Mucosa of descending colon (tissue), 3 donors: Measurements from ENCODE around the gene ARL15. TPM values are rescaled to one million over a fixed set of nuclear protein-coding genes. Genes with fewer than 3 reads are reported as not detected.

Experiments used
- ATAC-seq: fragments of 200-7000 bp; cut with Tn5 transposase; one replicate; pipeline ENCODE4 v1.9.1; 2020; ENCODE audit warnings: mild to moderate bottlenecking, moderate library complexity
- DNase-seq, 3 donors: peaks; one replicate each; pipeline ENCODE4 v3.0.0-alpha.2; 2020
- H3K36me3 ChIP-seq: fragments of 200-600 bp; one replicate; pipeline ENCODE4 v1.8.0; 2021; ENCODE audit warnings: low read depth, mild to moderate bottlenecking
- H3K4me1 ChIP-seq: fragments of 200-600 bp; one replicate; pipeline ENCODE4 v1.8.0; 2021; ENCODE audit warnings: low read depth, mild to moderate bottlenecking
- H3K4me3 ChIP-seq: fragments of 200-600 bp; one replicate; pipeline ENCODE4 v1.8.0; 2021; ENCODE audit warnings: mild to moderate bottlenecking
- H3K9me3 ChIP-seq: fragments of 200-600 bp; one replicate; pipeline ENCODE4 v1.8.0; 2021; ENCODE audit warnings: mild to moderate bottlenecking
- intact Hi-C, 2 donors: fragments of 100-400 bp; cut with DNase I in 1 of 2; cut with micrococcal nuclease in 1 of 2; formaldehyde crosslinking; loops; one replicate each; pipeline versions ENCODE4 v1.11.0 to v1.11.1; 2022; cut with DNase I, micrococcal nuclease
- total RNA-seq, 3 donors: library from RNA; stranded (reverse); fragmentation: NEBNext Ultra II Directional in 2 of 3; extraction: Animal tissue kit (Norgen Biotek cat#: 25700) in 2 of 3; gene quantifications; one replicate each; pipeline versions ENCODE4 v1.2.1 to v1.2.4, GENCODE V29; 2021 to 2023
- TF ChIP-seq, protein P1 (sequence below): fragments of 200-600 bp; IDR thresholded peaks from one replicate; pipeline ENCODE4 v1.8.0; 2022; ENCODE audit warnings: antibody characterized with exemption, mild to moderate bottlenecking
- donor health status: DM: no; HTN: no; CAD: no; lungs with moderate emphysema.
- donor health status: DM: no; HTN: no; CAD: no.
- donor health status: DM: no; HTN: yes; CAD: no.

Gene ARL15
- total RNA-seq, 3 donors from 2014 or later = 21.2 to 34.8 (median 30.1) TPM

GRCh38 chr5:54264574-54264973, 45.8 kb downstream of the ARL15 start:
- DNase-seq = no peak
- no peaks in the 10 kb centered on the region for H3K36me3 ChIP-seq
- TF ChIP-seq, protein P1, sequence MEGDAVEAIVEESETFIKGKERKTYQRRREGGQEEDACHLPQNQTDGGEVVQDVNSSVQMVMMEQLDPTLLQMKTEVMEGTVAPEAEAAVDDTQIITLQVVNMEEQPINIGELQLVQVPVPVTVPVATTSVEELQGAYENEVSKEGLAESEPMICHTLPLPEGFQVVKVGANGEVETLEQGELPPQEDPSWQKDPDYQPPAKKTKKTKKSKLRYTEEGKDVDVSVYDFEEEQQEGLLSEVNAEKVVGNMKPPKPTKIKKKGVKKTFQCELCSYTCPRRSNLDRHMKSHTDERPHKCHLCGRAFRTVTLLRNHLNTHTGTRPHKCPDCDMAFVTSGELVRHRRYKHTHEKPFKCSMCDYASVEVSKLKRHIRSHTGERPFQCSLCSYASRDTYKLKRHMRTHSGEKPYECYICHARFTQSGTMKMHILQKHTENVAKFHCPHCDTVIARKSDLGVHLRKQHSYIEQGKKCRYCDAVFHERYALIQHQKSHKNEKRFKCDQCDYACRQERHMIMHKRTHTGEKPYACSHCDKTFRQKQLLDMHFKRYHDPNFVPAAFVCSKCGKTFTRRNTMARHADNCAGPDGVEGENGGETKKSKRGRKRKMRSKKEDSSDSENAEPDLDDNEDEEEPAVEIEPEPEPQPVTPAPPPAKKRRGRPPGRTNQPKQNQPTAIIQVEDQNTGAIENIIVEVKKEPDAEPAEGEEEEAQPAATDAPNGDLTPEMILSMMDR = no peak
- H3K4me3 ChIP-seq = no peak overlapping the region
- H3K9me3 ChIP-seq = no peaks in the 10 kb centered on the region
- no peaks in the 10 kb centered on the region for H3K4me1 ChIP-seq
- intact Hi-C loops = no loop called here
- ATAC-seq = no peak

DNA sequence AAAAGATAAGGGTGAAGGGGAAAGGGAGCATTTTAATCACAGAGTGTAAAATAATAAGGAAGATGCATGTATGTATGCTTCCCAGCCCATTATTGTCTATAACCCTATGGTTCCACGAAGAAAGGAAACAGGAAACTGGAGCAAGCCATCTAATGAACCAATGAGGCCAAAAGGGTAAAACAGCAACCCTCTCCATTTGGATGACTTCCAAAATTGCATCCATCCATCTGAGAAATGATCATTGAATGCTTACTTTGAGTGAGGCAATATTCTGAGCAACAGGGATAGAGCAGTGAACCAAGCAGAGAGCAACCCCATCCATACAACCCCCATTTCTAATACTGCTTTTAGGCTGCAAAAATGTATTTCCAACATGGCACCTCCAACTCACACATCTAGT, 46.9 kb downstream of the ARL15 start:
- Histone ChIP-seq H3K36me3 (no peaks in the 10 kb centered on the region), H3K4me1 (no peaks in the 10 kb centered on the region), H3K9me3 (no peaks in the 10 kb centered on the region), H3K4me3 (no peak overlapping the region)
- ATAC-seq (no peak), DNase-seq (no peak)
- TF ChIP-seq, protein P1 = no peak
- intact Hi-C loops = no loop called here

DNA sequence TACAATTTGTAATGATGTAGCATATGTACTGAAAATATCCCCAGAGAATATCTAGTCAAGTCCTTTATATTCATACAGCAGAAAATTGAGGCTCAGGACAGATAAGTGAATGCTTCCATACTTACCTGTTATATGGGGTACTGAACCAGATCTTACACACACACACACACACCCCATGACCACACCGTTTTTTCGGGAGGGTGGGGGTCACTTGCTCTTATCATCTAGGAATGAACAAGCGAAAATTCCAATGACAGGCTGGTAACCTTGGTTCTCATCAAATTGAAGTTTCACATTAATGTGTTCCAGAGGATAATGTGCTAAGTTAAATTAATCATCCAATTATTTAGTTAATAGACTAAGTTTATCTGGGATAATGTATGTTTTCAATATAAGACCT, 48.8 kb downstream of the ARL15 start:
- ATAC-seq (no peak), DNase-seq (no peak)
- Histone ChIP-seq H3K9me3 (no peaks in the 10 kb centered on the region), H3K36me3 (no peaks in the 10 kb centered on the region), H3K4me1 (no peaks in the 10 kb centered on the region), H3K4me3 (no peak overlapping the region)
- TF ChIP-seq, protein P1 = no peak
- intact Hi-C loops = no loop called here

DNA sequence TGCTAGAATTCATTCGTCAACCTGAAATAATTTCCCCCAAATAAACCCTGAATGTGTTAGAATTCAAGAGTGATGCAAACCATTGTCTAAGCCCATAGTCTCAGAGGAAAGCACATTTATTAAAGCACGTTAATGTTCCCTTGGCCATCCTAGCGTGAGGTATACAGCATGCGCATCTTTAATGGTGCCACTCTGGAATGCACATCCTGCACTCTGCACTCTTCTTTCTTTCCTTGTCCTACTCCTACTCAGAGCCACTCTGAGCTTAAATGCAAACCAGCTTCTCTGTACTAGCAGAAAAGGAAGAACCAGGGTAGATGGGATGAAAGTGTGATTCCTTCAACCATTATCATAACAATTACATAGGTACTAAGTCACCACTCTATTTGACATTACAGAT, 50.4 kb downstream of the ARL15 start:
- ATAC-seq = no peak
- H3K36me3 ChIP-seq = no peaks in the 10 kb centered on the region
- intact Hi-C loops = no loop called here
- no peak for DNase-seq
- no peak overlapping the region for H3K4me3 ChIP-seq
- TF ChIP-seq, protein P1 = no peak
- H3K9me3 ChIP-seq = no peaks in the 10 kb centered on the region
- H3K4me1 ChIP-seq = no peaks in the 10 kb centered on the region

DNA sequence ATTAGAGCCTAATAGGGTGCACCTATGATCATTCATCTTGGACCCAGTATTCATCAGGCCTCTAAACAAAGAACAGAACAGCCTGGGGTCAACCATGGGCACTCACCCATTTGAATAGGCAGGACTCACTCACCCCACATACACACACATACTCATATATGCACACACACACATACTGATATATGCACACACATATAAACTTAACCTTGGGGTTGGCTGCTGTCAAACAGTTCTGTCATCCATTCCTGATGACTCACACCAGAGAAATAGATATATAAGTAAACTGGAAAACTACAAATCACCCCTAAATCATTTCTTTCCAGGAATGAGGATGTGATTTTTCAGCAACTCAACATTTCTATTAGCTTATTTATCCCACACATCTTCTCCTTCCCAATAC, 51.3 kb downstream of the ARL15 start:
- intact Hi-C loops = no loop called here
- TF ChIP-seq, protein P1 = no peak
- Histone ChIP-seq H3K4me3 (no peak overlapping the region), H3K4me1 (no peaks in the 10 kb centered on the region), H3K36me3 (no peaks in the 10 kb centered on the region), H3K9me3 (no peaks in the 10 kb centered on the region)
- no peak for ATAC-seq
- no peak for DNase-seq
